T-helper 22 cell (primary cell): ENCODE results near the gene WIPF2.
"Not testable (repeated sequence)": the region's sequence is repeated elsewhere in the genome, so short reads cannot be mapped to it uniquely, and the experiment has no call there.

Experiments
- DNase-seq: peaks from one replicate; pipeline ENCODE4 v3.0.0-alpha.2; 2020; ENCODE audit warnings: low read depth

The WIPF2 gene

GRCh38 chr17:40298726-40299125, 79.6 kb downstream of the WIPF2 start:
- no peak for DNase-seq

GRCh38 chr17:40299159-40299757, 80.2 kb downstream of the WIPF2 start:
- DNase-seq, result not testable (repeated sequence)

- no peak for DNase-seq
Observed at GRCh38 chr17:40301315-40301714, 82.2 kb downstream of the WIPF2 start.

- no peak for DNase-seq
Observed at GRCh38 chr17:40303009-40303657, 84.0 kb downstream of the WIPF2 start.

GRCh38 chr17:40303708-40304551, 84.8 kb downstream of the WIPF2 start:
- DNase-seq, result no peak

GRCh38 chr17:40304552-40304863, 85.4 kb downstream of the WIPF2 start:
- not testable (repeated sequence) for DNase-seq

GRCh38 chr17:40304866-40305265, 85.8 kb downstream of the WIPF2 start:
- DNase-seq, result not testable (repeated sequence)

- no peak for DNase-seq
Observed at GRCh38 chr17:40306395-40306794, 87.3 kb downstream of the WIPF2 start.

GRCh38 chr17:40307001-40307730, 88.1 kb downstream of the WIPF2 start:
- DNase-seq, result no peak

GRCh38 chr17:40307740-40308239, 88.7 kb downstream of the WIPF2 start:
- DNase-seq, result no peak

GRCh38 chr17:40309031-40309948, 90.2 kb downstream of the WIPF2 start, which contains the start of gene RARA:
Gene RARA (plus strand): TSS chr17:40309180. CDS start chr17:40331219, 22,039 bp downstream.
- no peak for DNase-seq

- no peak for DNase-seq
Observed at GRCh38 chr17:40309949-40310510, 90.9 kb downstream of the WIPF2 start.

- no peak for DNase-seq
Observed at GRCh38 chr17:40310882-40311391, 91.8 kb downstream of the WIPF2 start.

GRCh38 chr17:40311575-40311974, 92.5 kb downstream of the WIPF2 start:
- DNase-seq, result no peak

- no peak for DNase-seq
Observed at GRCh38 chr17:40312131-40312731, 93.1 kb downstream of the WIPF2 start.

- no peak for DNase-seq
Observed at GRCh38 chr17:40312893-40313667, 94.0 kb downstream of the WIPF2 start.

- DNase-seq, result no peak
Observed at GRCh38 chr17:40313668-40314583, 94.8 kb downstream of the WIPF2 start.

- peak; percentile 92 for DNase-seq
Observed at GRCh38 chr17:40314584-40314956, 95.5 kb downstream of the WIPF2 start.
